Hepatocyte (in vitro differentiated cells): ENCODE results near the gene GDI1. TPM values are rescaled to one million over a fixed set of nuclear protein-coding genes. Genes with fewer than 3 reads are reported as not detected.

Experiments used
- DNase-seq: peaks from one replicate; pipeline ENCODE4 v3.0.0-alpha.2; 2016; ENCODE audit warnings: low spot score
- H2AFZ ChIP-seq: fragments of 200-600 bp; sonication (generic); 2 replicates; pipeline ENCODE4 v1.6.0; 2016; ENCODE audit warnings: antibody characterized with exemption, mild to moderate bottlenecking
- H3K27ac ChIP-seq: fragments of 200-600 bp; sonication (generic); 2 replicates; pipeline ENCODE4 v1.5.1; 2016; ENCODE audit warnings: mild to moderate bottlenecking
- H3K27me3 ChIP-seq: fragments of 200-600 bp; sonication (generic); 2 replicates; pipeline ENCODE4 v1.6.1; 2016
- H3K36me3 ChIP-seq: fragments of 200-600 bp; sonication (generic); replicated peaks from 2 replicates; pipeline ENCODE4 v1.5.1; 2016; ENCODE audit warnings: low read depth; ENCODE audit not compliant: insufficient read depth
- H3K4me1 ChIP-seq: fragments of 200-600 bp; sonication (generic); 2 replicates; pipeline ENCODE4 v1.5.1; 2016; ENCODE audit warnings: mild to moderate bottlenecking, moderate library complexity; ENCODE audit not compliant: insufficient read depth
- H3K4me2 ChIP-seq: fragments of 200-600 bp; sonication (generic); 2 replicates; pipeline ENCODE4 v1.6.0; 2016
- H3K4me3 ChIP-seq: fragments of 200-600 bp; sonication (generic); 2 replicates; pipeline ENCODE4 v1.5.1; 2016; ENCODE audit warnings: mild to moderate bottlenecking
- H3K79me2 ChIP-seq: fragments of 200-600 bp; sonication (generic); 2 replicates; pipeline ENCODE4 v1.6.0; 2017; ENCODE audit warnings: mild to moderate bottlenecking
- H3K9me2 ChIP-seq: fragments of 200-600 bp; sonication (generic); replicated peaks from 2 replicates; pipeline ENCODE4 v1.6.0; 2017; ENCODE audit warnings: mild to moderate bottlenecking; ENCODE audit not compliant: insufficient read depth
- H3K9me3 ChIP-seq: fragments of 200-600 bp; sonication (generic); 2 replicates; pipeline ENCODE4 v1.5.1; 2016; ENCODE audit warnings: low read depth, mild to moderate bottlenecking
- H4K20me1 ChIP-seq: fragments of 200-600 bp; sonication (generic); 2 replicates; pipeline ENCODE4 v1.6.0; 2016; ENCODE audit warnings: mild to moderate bottlenecking; ENCODE audit not compliant: insufficient read depth, poor library complexity, severe bottlenecking
- CTCF ChIP-seq: fragments of 200-600 bp; sonication (generic); IDR thresholded peaks from 2 replicates; pipeline ENCODE4 v1.5.1; 2016; ENCODE audit warnings: antibody characterized with exemption, mild to moderate bottlenecking; ENCODE audit not compliant: poor library complexity
- EZH2 ChIP-seq: fragments of 200-600 bp; sonication (generic); IDR thresholded peaks from 2 replicates; pipeline ENCODE4 v1.6.1; 2016; ENCODE audit warnings: antibody characterized with exemption, mild to moderate bottlenecking, borderline replicate concordance
- EZH2phosphoT487 ChIP-seq: fragments of 200-600 bp; sonication (generic); IDR thresholded peaks from one replicate; pipeline ENCODE4 v1.6.1; 2018; ENCODE audit warnings: antibody characterized with exemption, mild to moderate bottlenecking, low read depth, moderate library complexity; ENCODE audit not compliant: unreplicated experiment, severe bottlenecking
- WGBS: methylation state at CpG from one replicate; pipeline ENCODE4 v1.1.6; 2016; ENCODE audit warnings: low lambda C conversion rate; ENCODE audit errors: missing lambda C conversion rate; 5-methylcytosine and 5-hydroxymethylcytosine counted together
- polyA plus RNA-seq: library from polyadenylated mRNA; unstranded; fragments of >200 nt; fragmentation: Nextera tagmentation; extraction: Ambion mirVana; gene quantifications from 2 replicates; pipeline ENCODE4 v1.2.1, GENCODE V29; 2016
- total RNA-seq: library from RNA; depleted of rRNA; stranded (reverse); fragments of >200 nt; gene quantifications from 2 replicates; pipeline ENCODE4 v1.2.3, GENCODE V29; 2014

GDI1 gene
- total and polyA plus RNA-seq, 2 experiments from 2014 or later: 101 to 102 TPM

GRCh38 chrX:154484255-154485149 lies 47.5 kb downstream of the GDI1 start:
- no peak overlapping the region for H3K4me3 ChIP-seq

GRCh38 chrX:154485150-154486051 lies 48.4 kb downstream of the GDI1 start:
- TF ChIP-seq CTCF: no peak
- no peak for TF ChIP-seq EZH2phosphoT487
- TF ChIP-seq EZH2: no peak
- H3K9me3 ChIP-seq: no peaks in the 10 kb centered on the region
- peak overlapping the region; percentile 81 for H3K27ac ChIP-seq
- no peaks in the 10 kb centered on the region for H4K20me1 ChIP-seq
- peaks cover 5% of the 10 kb centered on the region for H3K79me2 ChIP-seq
- 84% methylated on average over 34 of the region's 35 CpGs for WGBS
- no peaks in the 10 kb centered on the region for H3K9me2 ChIP-seq
- no peaks in the 10 kb centered on the region for H3K27me3 ChIP-seq
- no peak for DNase-seq
- peaks cover 2% of the 10 kb centered on the region for H3K4me1 ChIP-seq
- H3K4me3 ChIP-seq: no peak overlapping the region
- peak overlapping the region; percentile 80 for H3K4me2 ChIP-seq
- H3K36me3 ChIP-seq: no peaks in the 10 kb centered on the region
- no peak overlapping the region for H2AFZ ChIP-seq

More at GRCh38 chrX:154484255-154485149, 47.5 kb downstream of the GDI1 start:
- H3K9me3 ChIP-seq: no peaks in the 10 kb centered on the region
- H3K27me3 ChIP-seq: no peaks in the 10 kb centered on the region
- no peaks in the 10 kb centered on the region for H3K36me3 ChIP-seq
- WGBS: 90% methylated on average over 16 of the region's 16 CpGs
- no peaks in the 10 kb centered on the region for H3K9me2 ChIP-seq
- peaks cover 5% of the 10 kb centered on the region for H3K79me2 ChIP-seq
- H2AFZ ChIP-seq: no peak overlapping the region
- TF ChIP-seq EZH2 (no peak), EZH2phosphoT487 (no peak), CTCF (no peak)
- no peak overlapping the region for H3K27ac ChIP-seq
- H4K20me1 ChIP-seq: no peaks in the 10 kb centered on the region
- H3K4me2 ChIP-seq: no peak overlapping the region
- peaks cover 2% of the 10 kb centered on the region for H3K4me1 ChIP-seq
- DNase-seq: peak; percentile 40

- TF ChIP-seq CTCF (no peak), EZH2 (no peak), EZH2phosphoT487 (no peak)
- WGBS: 53% methylated on average over 12 of the region's 35 CpGs
- Histone ChIP-seq H3K36me3 (no peaks in the 10 kb centered on the region), H3K4me3 (peak overlapping the region; percentile 42), H3K79me2 (peaks cover 5% of the 10 kb centered on the region), H3K4me2 (peak overlapping the region; percentile 80), H3K27me3 (no peaks in the 10 kb centered on the region), H3K9me3 (no peaks in the 10 kb centered on the region), H3K9me2 (no peaks in the 10 kb centered on the region), H3K4me1 (peaks cover 2% of the 10 kb centered on the region), H4K20me1 (no peaks in the 10 kb centered on the region), H3K27ac (peak overlapping the region; percentile 81), H2AFZ (no peak overlapping the region)
- DNase-seq: peak; percentile 33
These were observed 49.1 kb downstream of the GDI1 start for GRCh38 chrX:154486052-154486395.
